LNCaP clone FGC (cell line): ENCODE data around the gene ESM1.

Source experiments
- DNase-seq: peaks from one replicate; pipeline ENCODE4 v3.0.0-alpha.2; 2011; ENCODE audit warnings: low read depth
- H3K4me3 ChIP-seq: 2 replicates; pipeline ENCODE4 v1.5.1; 2011; ENCODE audit warnings: mild to moderate bottlenecking, low read depth, low read length, control low read depth
- TF ChIP-seq, protein P1 (sequence below): IDR thresholded peaks from 2 replicates; pipeline ENCODE4 v1.5.1; 2012; ENCODE audit warnings: mild to moderate bottlenecking; ENCODE audit not compliant: control insufficient read depth, insufficient read depth; ENCODE audit errors: extremely low read depth

ESM1 gene

DNA sequence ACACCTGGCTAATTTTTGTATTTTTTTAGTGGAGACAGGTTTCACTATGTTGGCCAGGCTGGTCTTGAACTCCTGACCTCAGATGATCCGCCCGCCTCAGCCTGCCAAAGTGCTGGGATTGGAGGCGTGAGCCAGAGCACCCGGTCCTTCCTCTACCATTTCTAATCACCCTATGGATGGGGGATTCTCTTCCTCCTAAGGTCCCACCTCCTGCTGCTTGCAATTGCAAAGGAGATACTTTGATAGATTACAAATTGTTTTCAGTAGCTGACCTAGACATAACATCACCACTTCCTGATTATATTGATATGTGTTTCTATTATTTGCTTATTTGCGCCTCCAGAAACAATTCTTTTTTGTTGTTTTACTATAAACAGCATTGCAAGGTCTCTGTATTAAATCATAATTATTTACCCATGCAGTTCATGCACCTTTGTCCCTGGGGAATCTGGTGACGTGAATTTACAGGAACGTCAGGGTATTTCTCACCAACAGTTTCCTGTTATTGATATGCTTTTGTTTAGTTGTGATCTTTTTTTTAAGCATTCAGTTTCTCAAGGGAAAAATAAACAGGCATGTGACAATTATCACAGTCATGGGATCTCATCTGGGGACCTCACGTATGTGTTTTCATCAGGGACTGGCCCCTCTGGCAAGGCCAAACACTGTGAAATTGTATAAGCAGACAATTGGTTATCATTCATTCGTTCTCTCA lies 43.2 kb downstream of the ESM1 start:
- H3K4me3 ChIP-seq = no peak overlapping the region
- TF ChIP-seq, protein P1, sequence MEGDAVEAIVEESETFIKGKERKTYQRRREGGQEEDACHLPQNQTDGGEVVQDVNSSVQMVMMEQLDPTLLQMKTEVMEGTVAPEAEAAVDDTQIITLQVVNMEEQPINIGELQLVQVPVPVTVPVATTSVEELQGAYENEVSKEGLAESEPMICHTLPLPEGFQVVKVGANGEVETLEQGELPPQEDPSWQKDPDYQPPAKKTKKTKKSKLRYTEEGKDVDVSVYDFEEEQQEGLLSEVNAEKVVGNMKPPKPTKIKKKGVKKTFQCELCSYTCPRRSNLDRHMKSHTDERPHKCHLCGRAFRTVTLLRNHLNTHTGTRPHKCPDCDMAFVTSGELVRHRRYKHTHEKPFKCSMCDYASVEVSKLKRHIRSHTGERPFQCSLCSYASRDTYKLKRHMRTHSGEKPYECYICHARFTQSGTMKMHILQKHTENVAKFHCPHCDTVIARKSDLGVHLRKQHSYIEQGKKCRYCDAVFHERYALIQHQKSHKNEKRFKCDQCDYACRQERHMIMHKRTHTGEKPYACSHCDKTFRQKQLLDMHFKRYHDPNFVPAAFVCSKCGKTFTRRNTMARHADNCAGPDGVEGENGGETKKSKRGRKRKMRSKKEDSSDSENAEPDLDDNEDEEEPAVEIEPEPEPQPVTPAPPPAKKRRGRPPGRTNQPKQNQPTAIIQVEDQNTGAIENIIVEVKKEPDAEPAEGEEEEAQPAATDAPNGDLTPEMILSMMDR = no peak
- no peak for DNase-seq

DNA sequence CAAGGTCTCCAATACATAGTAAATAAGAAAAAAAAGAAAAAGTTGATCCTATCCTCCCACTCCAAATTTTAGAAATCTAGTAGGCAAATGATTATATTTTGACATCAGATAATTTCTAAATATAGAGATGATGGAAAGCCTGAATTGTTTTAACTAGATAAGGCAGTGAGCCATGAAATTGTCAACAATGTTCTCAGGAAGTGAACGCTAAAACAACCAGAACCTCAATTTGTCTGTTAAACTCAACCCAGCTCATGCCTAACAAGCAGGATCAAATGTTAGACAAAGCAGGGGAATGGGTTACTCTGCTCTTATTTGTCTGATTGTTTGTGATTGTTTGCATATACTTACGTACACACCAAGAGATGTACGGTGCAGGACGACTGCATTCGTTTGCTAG lies 49.2 kb downstream of the ESM1 start:
- no peak for DNase-seq
- TF ChIP-seq, protein P1 = no peak
- no peak overlapping the region for H3K4me3 ChIP-seq

DNA sequence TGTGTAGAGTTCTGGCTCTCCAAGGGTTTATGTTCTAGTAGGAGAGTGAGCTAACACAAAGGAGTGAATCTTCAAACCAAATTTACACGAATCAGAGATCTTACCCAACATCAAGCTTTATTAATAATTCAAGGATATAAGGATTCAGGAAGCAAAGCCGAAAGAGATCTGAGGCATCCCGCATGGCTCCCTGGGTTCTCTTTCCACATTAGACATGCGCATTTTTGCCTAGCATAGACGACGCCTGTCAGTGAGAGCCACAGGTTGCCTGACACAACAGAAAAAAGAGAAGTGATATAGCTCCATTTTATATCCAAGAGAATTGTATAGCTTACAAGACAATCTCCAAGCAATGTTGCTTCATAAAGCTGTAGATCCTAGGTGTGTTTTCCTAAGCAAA lies 52.6 kb downstream of the ESM1 start:
- no peak for DNase-seq
- TF ChIP-seq, protein P1 = no peak
- no peak overlapping the region for H3K4me3 ChIP-seq

DNA sequence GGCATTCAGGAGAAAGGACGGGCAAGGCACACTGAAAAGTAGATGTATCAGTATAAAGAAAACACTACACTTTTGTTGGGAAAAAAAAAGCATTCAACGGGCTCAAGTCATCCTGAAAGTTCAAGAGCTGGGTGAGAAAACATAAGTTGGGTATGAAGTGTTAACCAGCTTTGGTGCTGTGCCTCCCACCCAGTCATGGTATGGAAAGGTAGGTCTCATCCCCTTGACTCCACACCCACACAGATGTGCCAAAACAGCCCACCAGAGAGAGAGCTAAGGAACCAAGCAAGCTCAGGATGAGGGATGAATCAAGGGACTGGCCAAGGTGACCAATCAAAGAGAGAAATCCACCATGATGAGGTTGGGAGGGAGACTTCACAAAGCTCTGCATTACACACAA lies 54.7 kb downstream of the ESM1 start:
- TF ChIP-seq, protein P1 = no peak
- H3K4me3 ChIP-seq = no peak overlapping the region
- DNase-seq = no peak
